ENCODE measurements around the gene SLAMF6. TPM values are rescaled to one million over a fixed set of nuclear protein-coding genes. Genes with fewer than 3 reads are reported as not detected.
A peak's percentile ranks its signal among the peaks of the same experiment; 100 is the strongest.

The SLAMF6 gene
- polyA plus RNA-seq, 1 donor (not counting 4 experiments of a cell fraction or from before 2014, with no cell fraction given) = not detected

- peak overlapping the region; percentile 4 for H2AFZ ChIP-seq (ENCODE audit: control insufficient read depth, low read length)
- H3K9ac ChIP-seq (ENCODE audit: control insufficient read depth, extremely low read depth, insufficient read depth, low read length) = no peak overlapping the region
- no peak for DNase-seq (ENCODE audit: low read depth, low spot score)
- no peak for TF ChIP-seq EZH2 (IDR thresholded peaks at IDR 0.05; ENCODE audit: low read length)
- no peak for TF ChIP-seq CTCF (optimal IDR thresholded peaks at IDR 0.05 in 1 of 3, IDR thresholded peaks at IDR 0.05 in 1 of 3, conservative IDR thresholded peaks at IDR 0.05 in 1 of 3; ENCODE audit: extremely low read depth in 1 of 3, insufficient read depth in 2 of 3, low read length in 3 of 3)
- H4K20me1 ChIP-seq (ENCODE audit: control insufficient read depth, extremely low read depth, insufficient read depth, low read length) = no peaks in the 10 kb centered on the region
- H3K4me3 ChIP-seq (ENCODE audit: control insufficient read depth in 2 of 3, extremely low read depth in 1 of 3, insufficient read depth in 2 of 3, low read depth in 1 of 3, low read length in 3 of 3) = no peak overlapping the region
- no peaks in the 10 kb centered on the region for H3K36me3 ChIP-seq (ENCODE audit: control insufficient read depth in 2 of 2, extremely low read depth in 1 of 2, insufficient read depth in 2 of 2, low read length in 2 of 2)
- H3K4me2 ChIP-seq (ENCODE audit: control insufficient read depth, extremely low read depth, insufficient read depth, low read depth, low read length) = peak overlapping the region; percentile 34
- no peak overlapping the region for H3K27ac ChIP-seq (ENCODE audit: control insufficient read depth, insufficient read depth, low read length)
- H3K9me3 ChIP-seq (ENCODE audit: control insufficient read depth, low read depth, low read length) = no peaks in the 10 kb centered on the region
- H3K4me1 ChIP-seq (ENCODE audit: control insufficient read depth, extremely low read depth, insufficient read depth, low read length) = peaks cover 15% of the 10 kb centered on the region
- FAIRE-seq = peak; percentile 53
- dilution Hi-C loops (cut with MboI; ENCODE audit: extremely low pct_ligation_motif_present, low sequenced_read_pairs) = no loop called here
- no peaks in the 10 kb centered on the region for H3K79me2 ChIP-seq (ENCODE audit: control insufficient read depth, insufficient read depth, low read length)
- H3K27me3 ChIP-seq (ENCODE audit: control insufficient read depth, extremely low read depth, insufficient read depth, low read length) = no peaks in the 10 kb centered on the region
- H3K9me1 ChIP-seq (ENCODE audit: control insufficient read depth, extremely low read depth, insufficient read depth, low read length) = no peaks in the 10 kb centered on the region
Measured at GRCh38 chr1:160538985-160539651, 16.1 kb upstream of the SLAMF6 start.

DNA sequence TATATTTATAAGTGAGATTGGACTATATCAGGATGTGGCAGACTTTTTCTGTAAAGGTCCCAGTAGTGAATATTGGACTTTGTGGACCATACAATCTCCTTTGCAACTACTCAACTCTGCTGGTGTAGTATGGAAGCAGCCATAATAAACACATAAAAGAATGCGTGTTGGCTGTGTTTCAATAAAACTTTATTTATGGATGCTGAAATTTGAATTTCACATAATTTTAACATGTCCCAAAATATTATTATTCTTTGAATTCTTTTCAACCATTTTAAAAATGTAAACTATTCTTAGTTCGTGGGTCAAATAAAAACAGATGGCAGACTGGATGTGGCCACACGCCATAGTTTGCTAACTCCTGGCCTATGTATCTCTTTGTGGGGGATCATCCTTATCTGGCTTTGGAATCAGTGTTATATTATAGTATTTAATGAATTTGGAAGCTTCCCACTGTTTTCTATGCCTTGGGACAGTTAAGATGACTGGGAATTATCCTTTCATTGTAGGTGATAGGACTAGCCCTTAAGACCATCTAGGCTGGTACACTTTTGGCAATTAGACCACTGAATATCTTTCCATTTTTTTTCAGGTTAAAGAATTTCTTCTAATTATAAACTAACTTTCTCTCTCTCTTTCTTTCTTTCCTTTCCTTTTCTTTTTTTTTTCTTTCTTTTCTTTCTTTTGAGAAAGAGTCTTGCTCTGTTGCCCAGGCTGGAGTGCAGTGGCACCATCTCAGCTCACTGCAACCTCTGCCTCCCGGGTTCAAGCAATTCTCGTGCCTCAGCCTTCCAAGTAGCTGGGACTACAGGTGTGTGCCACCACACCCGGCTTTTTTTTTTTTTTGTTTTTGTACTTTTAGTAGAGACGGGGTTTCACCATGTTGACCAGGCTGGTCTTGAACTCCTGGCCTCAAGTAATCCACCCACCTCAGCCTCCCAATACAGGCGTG lies 14.9 kb upstream of the SLAMF6 start:
- DNase-seq (ENCODE audit: low read depth, low spot score) (no peak), FAIRE-seq (no peak)
- Histone ChIP-seq H3K9ac (ENCODE audit: control insufficient read depth, extremely low read depth, insufficient read depth, low read length) (no peak overlapping the region), H3K4me2 (ENCODE audit: control insufficient read depth, extremely low read depth, insufficient read depth, low read depth, low read length) (no peak overlapping the region), H3K27ac (ENCODE audit: control insufficient read depth, insufficient read depth, low read length) (no peak overlapping the region), H3K4me3 (ENCODE audit: control insufficient read depth in 2 of 3, extremely low read depth in 1 of 3, insufficient read depth in 2 of 3, low read depth in 1 of 3, low read length in 3 of 3) (no peak overlapping the region), H2AFZ (ENCODE audit: control insufficient read depth, low read length) (no peak overlapping the region), H3K9me1 (ENCODE audit: control insufficient read depth, extremely low read depth, insufficient read depth, low read length) (no peaks in the 10 kb centered on the region), H3K36me3 (ENCODE audit: control insufficient read depth in 2 of 2, extremely low read depth in 1 of 2, insufficient read depth in 2 of 2, low read length in 2 of 2) (no peaks in the 10 kb centered on the region), H4K20me1 (ENCODE audit: control insufficient read depth, extremely low read depth, insufficient read depth, low read length) (no peaks in the 10 kb centered on the region), H3K79me2 (ENCODE audit: control insufficient read depth, insufficient read depth, low read length) (no peaks in the 10 kb centered on the region), H3K27me3 (ENCODE audit: control insufficient read depth, extremely low read depth, insufficient read depth, low read length) (no peaks in the 10 kb centered on the region), H3K4me1 (ENCODE audit: control insufficient read depth, extremely low read depth, insufficient read depth, low read length) (peaks cover 15% of the 10 kb centered on the region), H3K9me3 (ENCODE audit: control insufficient read depth, low read depth, low read length) (no peaks in the 10 kb centered on the region)
- dilution Hi-C loops (cut with MboI; ENCODE audit: extremely low pct_ligation_motif_present, low sequenced_read_pairs) = no loop called here
- TF ChIP-seq CTCF (optimal IDR thresholded peaks at IDR 0.05 in 1 of 3, IDR thresholded peaks at IDR 0.05 in 1 of 3, conservative IDR thresholded peaks at IDR 0.05 in 1 of 3; ENCODE audit: extremely low read depth in 1 of 3, insufficient read depth in 2 of 3, low read length in 3 of 3) (no peak), EZH2 (IDR thresholded peaks at IDR 0.05; ENCODE audit: low read length) (no peak)

Data from keratinocyte (primary cell).